ENCODE results near the gene PCBP2. TPM values are rescaled to one million over a fixed set of nuclear protein-coding genes. Genes with fewer than 3 reads are reported as not detected.

Gene PCBP2
- polyA plus RNA-seq, 1 of the 3 experiments (the other 2 are of a cell fraction): 368 TPM

- no peak overlapping the region for H3K9ac ChIP-seq
Observed at GRCh38 chr12:53504004-53504920, 52.4 kb downstream of the PCBP2 start.

GRCh38 chr12:53505086-53505485 lies 53.2 kb downstream of the PCBP2 start:
- no peak overlapping the region; the same call in 1 of the 2 replicates for H3K9ac ChIP-seq
- ChIA-PET CTCF (interaction anchor here (1.7 to 8.2 kb wide), 3 partner anchors 10 to 182 kb away, joined by 4 to 46 read pairs (median 6); partner anchors contain the start of genes AAAS and ATP5MC2), POLR2A (no interaction called here)
- H3K9me2 ChIP-seq: no peaks in the 10 kb centered on the region
- H3F3A ChIP-seq (replicated peaks; ENCODE audit: insufficient read depth): peaks cover 35% of the 10 kb centered on the region
- DNase-seq: no peak
- H3K9me3 ChIP-seq: no peaks in the 10 kb centered on the region
- H2AFZ ChIP-seq (ENCODE audit: low read depth): no peak overlapping the region
- H3K4me3 ChIP-seq (ENCODE audit: low read depth in 2 of 2, low read length in 1 of 2): no peak overlapping the region
- no peaks in the 10 kb centered on the region for H4K20me1 ChIP-seq (ENCODE audit: insufficient read depth)
- peaks cover 24% of the 10 kb centered on the region for H3K79me2 ChIP-seq (ENCODE audit: insufficient read depth)
- H3K4me1 ChIP-seq (ENCODE audit: control insufficient read depth in 1 of 2, insufficient read depth in 2 of 2, low read depth in 1 of 2, low read length in 1 of 2): peaks cover 18 to 23% of the 10 kb centered on the region in 2 experiments
- H3K4me2 ChIP-seq: peak overlapping the region; percentile 42; the same call in 1 of the 2 replicates
- peak overlapping the region in 1 of 2 experiments; percentile 54; a peak in 2 of 4 replicates for H3K27ac ChIP-seq (ENCODE audit: low read depth in 2 of 2, low read length in 1 of 2)
- WGBS (ENCODE audit: low lambda C conversion rate): 86% methylated on average over 6 of the region's 10 CpGs
- H3K27me3 ChIP-seq (ENCODE audit: insufficient read depth): no peaks in the 10 kb centered on the region
- peaks cover 8 to 40% of the 10 kb centered on the region in 2 experiments for H3K36me3 ChIP-seq (replicated peaks in 1 of 2; ENCODE audit: control insufficient read depth in 1 of 2, insufficient read depth in 2 of 2, low read length in 1 of 2)
- TF ChIP-seq TAF1 (IDR thresholded peaks at IDR 0.05; ENCODE audit: borderline replicate concordance, low read depth, low read length) (no peak), RCOR1 (IDR thresholded peaks at IDR 0.05; ENCODE audit: low read length) (no peak), EP300 (IDR thresholded peaks at IDR 0.05; ENCODE audit: borderline replicate concordance in 1 of 2, low read depth in 1 of 2, low read length in 1 of 2) (no peak), CHD2 (IDR thresholded peaks at IDR 0.05; ENCODE audit: low read length, partially characterized antibody) (no peak), USF1 (IDR thresholded peaks at IDR 0.05; ENCODE audit: borderline replicate concordance, low read depth) (no peak), POLR2AphosphoS5 (IDR thresholded peaks at IDR 0.05; ENCODE audit: low read depth, low read length) (no peak), RXRA (IDR thresholded peaks at IDR 0.05; ENCODE audit: borderline replicate concordance, low read depth) (no peak), RFX5 (IDR thresholded peaks at IDR 0.05; ENCODE audit: low read length) (no peak), TCF12 (IDR thresholded peaks at IDR 0.05) (no peak), NFIC (IDR thresholded peaks at IDR 0.05; ENCODE audit: borderline replicate concordance) (no peak), EZH2phosphoT487 (IDR thresholded peaks at IDR 0.05; ENCODE audit: borderline replicate concordance, low read depth) (no peak)

More at GRCh38 chr12:53504004-53504920, 52.4 kb downstream of the PCBP2 start:
- Histone ChIP-seq H3K4me1 (ENCODE audit: control insufficient read depth in 1 of 2, insufficient read depth in 2 of 2, low read depth in 1 of 2, low read length in 1 of 2) (peaks cover 18 to 23% of the 10 kb centered on the region in 2 experiments), H3K4me3 (ENCODE audit: low read depth in 2 of 2, low read length in 1 of 2) (no peak overlapping the region), H4K20me1 (ENCODE audit: insufficient read depth) (no peaks in the 10 kb centered on the region), H3K27ac (ENCODE audit: low read depth in 2 of 2, low read length in 1 of 2) (peak overlapping the region in 1 of 2 experiments; percentile 54; a peak in 1 of 4 replicates), H3K79me2 (ENCODE audit: insufficient read depth) (peaks cover 24% of the 10 kb centered on the region), H3K36me3 (replicated peaks in 1 of 2; ENCODE audit: control insufficient read depth in 1 of 2, insufficient read depth in 2 of 2, low read length in 1 of 2) (peaks cover 8 to 40% of the 10 kb centered on the region in 2 experiments), H2AFZ (ENCODE audit: low read depth) (no peak overlapping the region), H3K4me2 (no peak overlapping the region), H3K27me3 (ENCODE audit: insufficient read depth) (no peaks in the 10 kb centered on the region), H3K9me3 (no peaks in the 10 kb centered on the region), H3K9me2 (no peaks in the 10 kb centered on the region), H3F3A (replicated peaks; ENCODE audit: insufficient read depth) (peaks cover 39% of the 10 kb centered on the region)
- 89% methylated on average over 14 of the region's 14 CpGs for WGBS (ENCODE audit: low lambda C conversion rate)
- ChIA-PET CTCF (interaction anchor here (0.9 to 8.2 kb wide), 5 partner anchors 11 to 181 kb away, joined by 4 to 46 read pairs (median 4); partner anchors contain the start of genes AAAS and ATP5MC2), POLR2A (no interaction called here)
- TF ChIP-seq JUND (IDR thresholded peaks at IDR 0.05) (no peak), EZH2phosphoT487 (IDR thresholded peaks at IDR 0.05; ENCODE audit: borderline replicate concordance, low read depth) (no peak), TAF1 (IDR thresholded peaks at IDR 0.05; ENCODE audit: borderline replicate concordance, low read depth, low read length) (no peak), NRF1 (IDR thresholded peaks at IDR 0.05; ENCODE audit: low read depth, low read length) (no peak), GABPA (IDR thresholded peaks at IDR 0.05; ENCODE audit: low read depth) (no peak), USF2 (IDR thresholded peaks at IDR 0.05; ENCODE audit: borderline replicate concordance, low read depth, low read length) (no peak), SIN3A (IDR thresholded peaks at IDR 0.05; ENCODE audit: borderline replicate concordance, low read depth, low read length) (no peak), RCOR1 (IDR thresholded peaks at IDR 0.05; ENCODE audit: low read length) (no peak), ZBTB33 (IDR thresholded peaks at IDR 0.05; ENCODE audit: borderline replicate concordance, low read depth) (no peak), RXRA (IDR thresholded peaks at IDR 0.05; ENCODE audit: borderline replicate concordance, low read depth) (no peak), TEAD4 (IDR thresholded peaks at IDR 0.05; ENCODE audit: borderline replicate concordance, insufficient read depth) (no peak), YY1 (IDR thresholded peaks at IDR 0.05; ENCODE audit: low read depth) (no peak), EP300 (IDR thresholded peaks at IDR 0.05; ENCODE audit: borderline replicate concordance in 1 of 2, low read depth in 1 of 2, low read length in 1 of 2) (no peak)
- no peak for DNase-seq
